ENCODE measurements around the gene SDF4.
"Not testable (repeated sequence)": the region's sequence is repeated elsewhere in the genome, so short reads cannot be mapped to it uniquely, and the experiment has no call there.

The SDF4 gene

DNA sequence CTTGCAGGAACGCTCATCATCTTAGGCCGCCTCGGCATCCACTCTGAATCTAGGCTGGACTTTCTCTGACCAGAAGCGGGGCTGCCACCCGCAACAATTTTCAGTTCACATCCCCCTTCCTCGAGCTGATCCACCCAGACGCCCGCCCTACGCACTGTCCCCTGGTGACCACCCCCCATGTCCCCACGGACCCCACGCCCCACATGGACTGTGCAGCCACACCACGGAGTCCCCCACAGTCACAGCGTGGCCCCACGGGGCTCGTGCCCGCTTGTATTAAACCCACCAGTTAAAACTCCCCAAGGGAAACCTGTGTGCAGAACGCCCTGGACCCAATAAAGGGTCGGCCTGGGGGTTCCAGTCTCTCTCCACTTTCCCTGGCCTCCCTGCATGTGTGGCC is 27.7 kb upstream of the SDF4 start:
- DNase-seq = no peak

- DNase-seq = no peak
Measured at GRCh38 chr1:1259119-1259488, 27.3 kb upstream of the SDF4 start.

DNA sequence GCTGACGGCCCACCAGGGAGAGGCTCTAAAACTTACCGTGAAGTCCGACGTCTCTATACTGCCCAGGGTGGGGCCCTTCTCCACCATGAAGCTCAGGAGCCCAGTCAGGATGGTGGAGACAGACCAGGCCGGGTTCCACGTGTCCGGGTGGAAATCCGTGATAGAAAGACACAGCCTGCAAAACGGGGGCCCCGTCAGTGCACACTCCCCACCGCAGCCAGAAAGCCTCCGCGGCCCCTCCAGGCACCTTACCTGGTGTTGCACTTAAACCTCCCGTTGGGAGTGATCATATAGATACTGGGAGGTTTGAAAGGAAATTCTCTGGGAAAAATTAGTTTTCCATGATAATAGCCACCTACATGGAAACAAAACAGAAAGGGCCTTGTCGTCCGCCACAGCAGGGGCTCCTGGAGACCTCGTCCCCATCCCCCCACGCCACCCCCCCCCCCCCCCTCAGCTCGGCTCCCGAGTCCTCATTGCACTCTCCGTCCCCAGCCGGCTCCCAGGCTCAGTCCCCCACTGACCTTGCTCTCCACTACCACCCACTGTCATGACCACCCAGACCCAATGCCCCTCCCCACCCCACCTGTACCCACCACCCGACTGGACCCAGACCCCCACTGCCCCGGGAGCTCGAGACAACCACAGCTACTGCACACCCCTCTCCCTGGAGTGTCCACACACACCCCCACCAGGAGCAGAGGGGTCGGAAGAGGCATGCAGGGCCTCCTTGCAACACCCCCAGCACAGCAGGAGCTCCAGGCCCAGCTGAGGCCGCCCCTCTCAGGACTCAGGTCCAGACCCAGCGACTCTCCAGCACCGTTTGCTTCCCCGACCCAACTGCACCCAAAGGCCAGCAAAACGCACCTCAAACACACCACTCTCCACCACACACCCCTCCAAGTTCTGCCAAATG is 25.4 kb upstream of the SDF4 start:
- DNase-seq = no peak

GRCh38 chr1:1255611-1256010 is 23.8 kb upstream of the SDF4 start:
- no peak for DNase-seq

DNA sequence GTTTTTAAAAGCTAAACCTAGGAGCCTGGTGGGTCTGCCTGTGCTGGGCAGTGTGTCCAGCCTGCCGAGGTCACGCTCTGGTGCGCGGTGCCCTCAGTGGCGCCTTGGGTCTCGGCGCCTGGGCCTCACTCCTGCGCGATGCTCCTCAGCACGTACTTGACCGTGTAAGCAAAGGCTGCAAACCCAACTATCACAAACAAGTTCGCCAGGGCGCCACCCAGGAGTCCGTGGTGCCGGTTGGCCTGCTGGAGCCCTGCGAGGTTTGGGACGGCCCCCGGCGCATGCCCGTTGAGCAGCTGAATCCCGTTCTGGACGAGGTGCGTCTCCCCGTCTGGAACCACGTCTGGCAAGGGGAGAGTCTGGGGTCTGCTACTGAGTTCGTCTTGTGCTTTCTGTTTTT is 23.3 kb upstream of the SDF4 start:
- no peak for DNase-seq

DNA sequence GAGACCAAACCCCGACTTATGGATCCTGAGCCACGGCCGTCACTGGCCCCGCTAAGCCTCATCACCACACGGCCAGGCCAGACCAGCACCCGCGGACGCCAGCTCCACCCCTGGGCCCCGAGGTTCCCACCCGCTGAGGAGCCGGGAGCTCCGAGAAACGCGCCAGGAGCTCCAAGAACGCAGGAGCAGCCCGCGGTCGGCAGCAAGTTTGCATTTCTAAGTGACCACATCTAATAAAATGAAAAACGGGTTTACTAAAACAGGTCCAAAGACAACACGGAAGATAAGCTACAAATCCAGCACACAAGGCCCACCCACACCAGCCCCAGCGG is 22.8 kb upstream of the SDF4 start:
- no peak for DNase-seq

DNA sequence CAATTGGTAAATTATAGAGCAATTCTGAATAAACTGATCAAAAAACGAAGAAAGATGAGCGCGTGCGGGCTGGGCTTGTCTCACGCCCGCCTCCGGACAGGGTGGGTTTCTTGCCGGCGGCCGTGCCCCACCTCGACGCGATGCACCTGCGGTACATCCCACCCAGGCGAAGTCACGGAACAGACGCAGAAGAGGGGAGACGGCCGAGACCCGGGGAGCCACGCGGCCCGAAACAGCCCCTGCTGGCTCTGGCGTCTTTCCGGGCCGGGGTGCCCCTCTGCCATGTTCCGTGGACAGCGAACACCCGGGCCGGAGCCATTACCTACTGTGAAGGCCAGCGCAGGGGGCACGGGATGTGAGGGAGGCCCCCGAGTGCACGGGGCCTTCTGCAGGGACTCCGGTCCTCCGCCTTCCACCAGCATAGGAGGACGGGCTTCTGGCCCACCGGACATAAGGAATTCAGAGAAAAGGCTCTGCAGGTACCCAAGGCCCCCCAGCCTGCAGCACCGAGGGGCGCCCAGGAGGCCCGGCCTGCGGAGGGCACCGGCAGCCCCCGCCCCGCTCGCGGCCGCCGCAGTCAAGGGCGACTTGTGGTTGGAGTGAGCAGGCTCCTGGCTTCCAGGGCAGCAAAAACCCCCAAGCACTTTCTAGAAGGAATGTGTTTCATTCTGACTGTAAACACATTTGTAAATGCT is 22.3 kb upstream of the SDF4 start:
- no peak for DNase-seq

- no peak for DNase-seq
Measured at GRCh38 chr1:1253314-1253713, 21.5 kb upstream of the SDF4 start.

- no peak for DNase-seq
Measured at GRCh38 chr1:1250786-1251284, 19.0 kb upstream of the SDF4 start.

- not testable (repeated sequence) for DNase-seq
Measured at GRCh38 chr1:1248009-1248913, 16.5 kb upstream of the SDF4 start.

- DNase-seq = no peak
Measured at GRCh38 chr1:1247341-1247913, 15.6 kb upstream of the SDF4 start.

GRCh38 chr1:1246577-1247340 is 15.0 kb upstream of the SDF4 start, which contains the start of gene C1QTNF12:
Gene C1QTNF12 (minus strand): TSS chr1:1246722. CDS start chr1:1246690, 32 bp downstream.
- DNase-seq = no peak

DNA sequence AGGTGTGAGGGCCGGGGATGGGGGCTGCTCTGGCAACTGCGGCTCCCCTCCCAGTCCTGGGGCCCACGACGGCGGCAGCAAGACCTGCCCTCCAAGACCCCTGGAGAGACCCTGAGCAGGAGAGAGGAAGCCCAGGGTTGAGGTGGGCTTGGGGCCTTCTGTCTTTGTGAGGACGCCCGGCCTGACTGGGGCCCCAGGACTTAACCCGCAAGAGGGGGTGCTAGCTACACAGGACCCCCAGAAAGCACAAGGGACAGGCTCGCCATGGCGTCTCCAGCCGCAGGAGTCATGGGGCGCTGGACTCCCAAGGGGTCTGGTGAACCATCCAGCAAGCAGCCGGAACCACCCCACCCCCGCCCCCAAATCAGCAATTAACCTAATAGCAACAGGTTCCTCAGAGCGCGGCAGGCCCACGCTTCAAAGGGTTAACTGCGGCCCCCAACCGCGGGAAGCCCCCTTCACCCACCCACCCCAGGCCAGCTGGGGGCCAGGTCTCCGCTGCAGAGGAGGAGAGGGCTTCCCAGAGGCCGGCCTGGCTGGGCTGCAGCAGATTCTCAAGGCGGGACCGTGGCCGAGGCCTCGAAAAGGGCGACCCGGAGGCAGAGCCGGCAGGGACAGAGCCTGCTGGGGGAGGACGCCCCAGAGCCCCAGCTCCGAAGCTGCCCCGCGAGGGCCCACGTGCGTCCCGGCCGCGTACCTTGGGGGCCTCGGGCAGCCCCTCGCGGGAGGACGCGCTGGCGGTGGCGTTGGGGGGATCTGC is 14.2 kb upstream of the SDF4 start:
- no peak for DNase-seq

DNA sequence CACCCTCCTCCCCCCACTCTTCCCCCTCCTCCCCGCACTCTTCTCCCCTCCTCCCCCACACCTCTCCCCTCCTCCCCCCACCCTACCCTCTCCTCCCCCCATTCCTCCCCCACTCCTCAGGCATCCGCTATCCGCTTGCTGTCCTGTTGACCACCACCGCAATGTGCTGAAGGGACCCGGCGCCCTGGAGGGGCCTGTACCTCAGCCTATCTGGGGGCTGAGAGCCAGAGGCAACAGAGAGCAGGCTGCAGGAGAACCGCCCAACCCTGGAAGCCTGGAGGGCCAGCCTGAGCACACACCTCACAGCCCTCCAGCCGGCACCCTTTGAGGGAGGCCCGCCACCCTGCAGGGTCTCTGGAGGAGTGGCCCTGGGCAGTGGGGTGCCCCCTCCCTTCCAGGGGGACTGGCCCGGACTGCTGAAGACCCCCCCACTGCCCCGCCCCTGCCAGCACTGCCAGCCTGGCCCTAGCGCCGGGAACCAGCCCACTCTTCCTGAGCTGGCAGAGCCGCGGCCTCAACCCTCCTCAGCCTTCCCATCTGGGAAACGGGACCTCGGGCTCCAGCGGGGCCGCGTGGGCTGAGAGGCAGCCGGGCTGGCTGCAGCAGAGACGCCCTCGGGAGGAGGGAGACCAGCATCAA is 13.5 kb upstream of the SDF4 start:
- no peak for DNase-seq

GRCh38 chr1:1244192-1244811 is 12.5 kb upstream of the SDF4 start:
- no peak for DNase-seq

GRCh38 chr1:1243807-1244191 is 12.0 kb upstream of the SDF4 start:
- no peak for DNase-seq

DNA sequence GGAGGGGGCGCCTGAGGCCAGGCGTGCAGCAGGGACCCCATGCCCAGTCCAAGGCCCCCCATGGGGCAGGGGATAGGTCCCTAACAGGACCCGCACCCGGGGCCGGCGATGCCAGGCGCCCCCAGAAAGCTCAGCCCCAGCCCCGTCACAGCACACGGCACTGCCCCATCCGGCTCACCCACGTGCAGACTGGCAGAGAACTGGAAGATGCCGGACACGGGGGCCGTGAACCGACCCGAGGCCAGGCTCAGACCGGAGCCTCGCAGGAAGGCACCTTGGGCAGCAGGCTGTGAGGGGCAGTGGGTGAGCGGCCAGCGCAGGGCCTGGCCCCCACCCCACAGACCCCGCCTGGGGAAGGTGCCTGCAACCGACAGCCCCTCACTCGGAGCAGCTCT is 11.5 kb upstream of the SDF4 start:
- no peak for DNase-seq

DNA sequence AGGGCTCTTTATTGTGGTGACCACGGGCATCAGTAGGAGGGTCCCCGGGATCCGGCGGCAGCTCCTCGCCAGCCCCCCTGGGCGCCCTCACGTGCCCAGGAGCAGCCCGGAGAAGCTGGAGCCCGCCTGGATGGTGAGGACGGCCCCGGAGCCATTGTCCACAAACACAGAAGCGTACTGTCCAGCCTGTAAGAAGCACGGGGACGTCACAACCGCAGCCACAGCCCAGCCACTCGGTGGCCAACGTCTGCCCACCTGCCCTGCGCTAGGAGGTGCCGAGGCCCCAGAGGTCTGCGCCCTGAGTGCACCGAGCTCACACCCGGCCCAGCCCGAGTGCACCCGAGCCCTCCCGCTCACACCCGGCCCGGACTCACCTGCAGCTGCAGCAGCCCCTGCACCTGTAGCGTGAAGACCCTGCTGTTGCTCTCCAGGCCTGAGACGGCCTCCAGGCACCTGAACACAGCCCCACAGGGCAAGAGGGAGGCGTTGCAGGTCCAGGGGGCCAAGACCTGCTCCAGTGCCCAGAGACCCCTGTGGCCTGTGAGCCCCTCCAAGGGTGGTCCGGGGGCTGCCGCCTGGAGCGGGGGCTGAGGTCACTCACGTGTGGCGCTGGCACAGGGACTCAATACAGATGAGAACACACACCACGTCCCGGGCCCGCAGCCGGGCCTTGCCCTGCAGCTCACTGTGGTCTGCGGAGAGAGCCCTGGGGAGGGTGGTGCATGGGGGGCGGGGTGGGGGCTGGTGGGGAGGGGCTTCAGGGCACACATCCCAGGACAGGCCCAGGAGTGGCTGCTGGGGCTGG is 10.9 kb upstream of the SDF4 start:
- no peak for DNase-seq

GRCh38 chr1:1241588-1242219 is 9.9 kb upstream of the SDF4 start:
- no peak for DNase-seq

Measured in AML-193 (cell line).